Measurements from ENCODE around the gene FAM209A. TPM values are rescaled to one million over a fixed set of nuclear protein-coding genes. Genes with fewer than 3 reads are reported as not detected.

Gene FAM209A
- total and polyA plus RNA-seq, 3 donors from 2014 or later = 31.3 to 111 (median 53.7) TPM

DNA sequence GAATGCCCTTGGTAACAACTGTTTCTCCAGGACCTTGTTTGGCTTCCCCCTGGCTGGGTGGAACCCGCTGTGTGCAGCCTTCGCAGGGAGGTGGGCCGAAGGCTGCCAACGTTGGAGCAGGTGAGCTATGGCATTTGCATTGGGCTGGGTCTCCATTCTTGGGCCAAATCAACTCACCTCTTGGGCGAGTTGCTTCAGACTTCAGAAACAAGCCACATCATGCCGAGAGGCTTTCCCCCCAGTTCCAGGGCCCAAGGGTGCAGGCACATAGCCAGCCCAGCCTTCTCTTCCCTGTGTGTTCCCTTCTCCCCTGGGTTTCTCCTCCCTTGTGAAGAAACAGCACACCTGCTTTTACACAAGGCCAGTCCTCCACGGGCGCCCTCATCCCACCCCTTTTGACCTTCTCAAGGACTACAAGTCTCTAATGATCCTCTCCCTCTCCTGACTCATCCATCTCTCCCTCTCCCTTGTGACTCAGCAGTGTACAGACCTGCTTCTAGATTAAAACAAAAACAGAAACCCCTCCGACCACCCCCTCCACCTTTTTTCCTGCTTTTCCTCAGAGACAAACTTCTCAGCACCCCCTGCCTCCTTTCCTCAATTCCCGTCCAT, 50.1 kb downstream of the FAM209A start:
- H3K27ac ChIP-seq = no peak overlapping the region
- no peaks in the 10 kb centered on the region for H3K27me3 ChIP-seq
- TF ChIP-seq POLR2A (IDR thresholded peaks at IDR 0.05) = no peak
- TF ChIP-seq, protein P1, sequence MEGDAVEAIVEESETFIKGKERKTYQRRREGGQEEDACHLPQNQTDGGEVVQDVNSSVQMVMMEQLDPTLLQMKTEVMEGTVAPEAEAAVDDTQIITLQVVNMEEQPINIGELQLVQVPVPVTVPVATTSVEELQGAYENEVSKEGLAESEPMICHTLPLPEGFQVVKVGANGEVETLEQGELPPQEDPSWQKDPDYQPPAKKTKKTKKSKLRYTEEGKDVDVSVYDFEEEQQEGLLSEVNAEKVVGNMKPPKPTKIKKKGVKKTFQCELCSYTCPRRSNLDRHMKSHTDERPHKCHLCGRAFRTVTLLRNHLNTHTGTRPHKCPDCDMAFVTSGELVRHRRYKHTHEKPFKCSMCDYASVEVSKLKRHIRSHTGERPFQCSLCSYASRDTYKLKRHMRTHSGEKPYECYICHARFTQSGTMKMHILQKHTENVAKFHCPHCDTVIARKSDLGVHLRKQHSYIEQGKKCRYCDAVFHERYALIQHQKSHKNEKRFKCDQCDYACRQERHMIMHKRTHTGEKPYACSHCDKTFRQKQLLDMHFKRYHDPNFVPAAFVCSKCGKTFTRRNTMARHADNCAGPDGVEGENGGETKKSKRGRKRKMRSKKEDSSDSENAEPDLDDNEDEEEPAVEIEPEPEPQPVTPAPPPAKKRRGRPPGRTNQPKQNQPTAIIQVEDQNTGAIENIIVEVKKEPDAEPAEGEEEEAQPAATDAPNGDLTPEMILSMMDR (IDR thresholded peaks at IDR 0.05) = no peak
- no peaks in the 10 kb centered on the region for H3K36me3 ChIP-seq (ENCODE audit: low read depth, missing control alignments)
- no peak for DNase-seq
- intact Hi-C loops (cut with DNase I; ENCODE audit: low total_unique reads) = no loop called here
- 70 to 71% methylated on average over 7 to 10 of the region's 10 CpGs for WGBS, 2 donors
- H3K9me3 ChIP-seq = no peaks in the 10 kb centered on the region
- H3K4me1 ChIP-seq = no peaks in the 10 kb centered on the region
- H3K4me3 ChIP-seq = no peak overlapping the region

DNA sequence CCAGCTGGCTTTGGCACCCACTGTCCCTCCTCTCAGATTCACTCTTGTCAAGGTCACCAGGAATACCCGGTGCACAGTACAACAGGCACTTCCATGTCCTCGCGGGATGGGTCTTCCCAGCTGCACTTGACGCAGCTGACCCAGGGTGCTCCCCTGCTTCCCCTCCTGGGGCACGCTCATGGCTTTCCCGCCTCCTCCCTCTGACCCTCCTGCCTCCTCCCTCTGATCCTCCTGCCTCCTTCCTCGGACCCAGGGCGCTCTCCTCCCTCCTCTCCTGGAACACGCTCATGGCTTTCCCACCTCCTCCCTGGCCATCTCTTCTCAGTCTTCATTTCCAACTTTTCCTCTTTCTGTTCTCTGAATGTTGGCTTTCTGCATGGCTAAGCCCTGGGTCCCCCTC, 50.6 kb downstream of the FAM209A start:
- Histone ChIP-seq H3K27ac (no peak overlapping the region), H3K27me3 (no peaks in the 10 kb centered on the region), H3K9me3 (no peaks in the 10 kb centered on the region), H3K4me1 (no peaks in the 10 kb centered on the region), H3K36me3 (ENCODE audit: low read depth, missing control alignments) (no peaks in the 10 kb centered on the region), H3K4me3 (no peak overlapping the region)
- TF ChIP-seq, protein P1 (IDR thresholded peaks at IDR 0.05) = no peak
- no peak for TF ChIP-seq POLR2A (IDR thresholded peaks at IDR 0.05)
- DNase-seq = no peak
- WGBS, 2 donors = 59 to 65% methylated on average over 9 of the region's 9 CpGs
- intact Hi-C loops (cut with DNase I; ENCODE audit: low total_unique reads) = no loop called here

Other genes with a start within 250 kb of the FAM209A start
- gene FAM210B, start 165.8 kb upstream of the FAM209A start, total RNA-seq = 10 to 100 TPM; 26.7 to 33.9 TPM
- 29.5 TPM for gene FAM210B, start 165.8 kb upstream of the FAM209A start, polyA plus RNA-seq (ENCODE audit: insufficient read depth, low read depth, low replicate concordance)
- gene AURKA, start 132.5 kb upstream of the FAM209A start, total RNA-seq = 10 to 100 TPM; 27.2 to 35.4 TPM
- gene AURKA, start 132.5 kb upstream of the FAM209A start, polyA plus RNA-seq (ENCODE audit: insufficient read depth, low read depth, low replicate concordance) = 87.6 TPM
- 10 to 100 TPM; 41.8 to 53.3 TPM for gene CSTF1, start 132.1 kb upstream of the FAM209A start, total RNA-seq
- 80.6 TPM for gene CSTF1, start 132.1 kb upstream of the FAM209A start, polyA plus RNA-seq (ENCODE audit: insufficient read depth, low read depth, low replicate concordance)
- 1 to 10 TPM in 1 of 2 donors, under 1 TPM in 1; 0.79 to 1.8 TPM for gene CASS4, start 112.5 kb upstream of the FAM209A start, total RNA-seq
- 0.92 TPM for gene CASS4, start 112.5 kb upstream of the FAM209A start, polyA plus RNA-seq (ENCODE audit: insufficient read depth, low read depth, low replicate concordance)
- 10 to 100 TPM; 76.4 to 80.4 TPM for gene RTF2, start 56.1 kb upstream of the FAM209A start, total RNA-seq
- gene RTF2, start 56.1 kb upstream of the FAM209A start, polyA plus RNA-seq (ENCODE audit: insufficient read depth, low read depth, low replicate concordance) = 144 TPM
- gene FAM209B, start 8.5 kb downstream of the FAM209A start, total RNA-seq = 10 to 100 TPM; 50.7 to 89.4 TPM
- gene FAM209B, start 8.5 kb downstream of the FAM209A start, polyA plus RNA-seq (ENCODE audit: insufficient read depth, low read depth, low replicate concordance) = 153 TPM
- 1 to 10 TPM; 1.3 to 1.9 TPM for gene TFAP2C, start 104.6 kb downstream of the FAM209A start, total RNA-seq
- gene TFAP2C, start 104.6 kb downstream of the FAM209A start, polyA plus RNA-seq (ENCODE audit: insufficient read depth, low read depth, low replicate concordance) = 1.4 TPM

Measured in testis (tissue), 3 donors.